ENCODE measurements around the gene SRSF8. TPM values are rescaled to one million over a fixed set of nuclear protein-coding genes. Genes with fewer than 3 reads are reported as not detected.

SRSF8 gene
- total and polyA plus RNA-seq, 2 donors from 2014 or later, result 45.6 to 64.2 TPM

DNA sequence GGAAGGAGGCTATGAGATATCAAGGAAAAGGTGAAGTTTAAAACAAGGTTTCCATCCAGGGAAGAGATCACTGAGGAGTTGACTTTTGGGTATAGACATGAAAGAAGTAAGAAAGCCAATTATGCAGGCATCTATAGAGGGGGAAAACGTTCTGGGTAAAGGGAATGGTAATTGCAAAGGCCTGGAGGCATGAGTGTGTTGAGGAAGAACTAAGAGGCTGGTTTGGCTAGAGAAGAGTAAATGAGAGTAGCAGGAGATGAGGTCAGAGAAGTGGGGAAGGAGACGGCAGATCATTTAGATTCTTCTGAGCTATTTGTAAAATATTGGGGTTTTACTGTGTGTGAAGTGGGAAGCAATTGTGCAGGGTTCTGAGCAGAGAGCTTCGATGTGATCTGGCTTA is 30.5 kb downstream of the SRSF8 start:
- Histone ChIP-seq H3K36me3 (ENCODE audit: control insufficient read depth in 2 of 3, insufficient read depth in 3 of 3, low read length in 3 of 3) (no peaks in the 10 kb centered on the region), H3K4me1 (ENCODE audit: control insufficient read depth in 2 of 3, insufficient read depth in 2 of 3, low read depth in 1 of 3, low read length in 3 of 3) (peaks cover 0 to 12% (median 5%) of the 10 kb centered on the region in 3 donors), H3K9ac (ENCODE audit: low read length in 3 of 3) (no peak overlapping the region), H3K27ac (ENCODE audit: low read depth in 2 of 2, low read length in 2 of 2) (no peak overlapping the region), H3K4me3 (ENCODE audit: low read length in 3 of 3) (no peak overlapping the region), H3K27me3 (ENCODE audit: control insufficient read depth, insufficient read depth, low read length) (no peaks in the 10 kb centered on the region), H3K9me3 (ENCODE audit: control insufficient read depth in 2 of 3, insufficient read depth in 1 of 3, low read length in 3 of 3) (no peaks in the 10 kb centered on the region)
- TF ChIP-seq, protein P1, sequence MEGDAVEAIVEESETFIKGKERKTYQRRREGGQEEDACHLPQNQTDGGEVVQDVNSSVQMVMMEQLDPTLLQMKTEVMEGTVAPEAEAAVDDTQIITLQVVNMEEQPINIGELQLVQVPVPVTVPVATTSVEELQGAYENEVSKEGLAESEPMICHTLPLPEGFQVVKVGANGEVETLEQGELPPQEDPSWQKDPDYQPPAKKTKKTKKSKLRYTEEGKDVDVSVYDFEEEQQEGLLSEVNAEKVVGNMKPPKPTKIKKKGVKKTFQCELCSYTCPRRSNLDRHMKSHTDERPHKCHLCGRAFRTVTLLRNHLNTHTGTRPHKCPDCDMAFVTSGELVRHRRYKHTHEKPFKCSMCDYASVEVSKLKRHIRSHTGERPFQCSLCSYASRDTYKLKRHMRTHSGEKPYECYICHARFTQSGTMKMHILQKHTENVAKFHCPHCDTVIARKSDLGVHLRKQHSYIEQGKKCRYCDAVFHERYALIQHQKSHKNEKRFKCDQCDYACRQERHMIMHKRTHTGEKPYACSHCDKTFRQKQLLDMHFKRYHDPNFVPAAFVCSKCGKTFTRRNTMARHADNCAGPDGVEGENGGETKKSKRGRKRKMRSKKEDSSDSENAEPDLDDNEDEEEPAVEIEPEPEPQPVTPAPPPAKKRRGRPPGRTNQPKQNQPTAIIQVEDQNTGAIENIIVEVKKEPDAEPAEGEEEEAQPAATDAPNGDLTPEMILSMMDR (IDR thresholded peaks at IDR 0.05; ENCODE audit: borderline replicate concordance, extremely low read depth, insufficient read depth), result no peak
- DNase-seq (no peak), FAIRE-seq (no peak)
- intact Hi-C loops (cut with DNase I), result no loop called here

DNA sequence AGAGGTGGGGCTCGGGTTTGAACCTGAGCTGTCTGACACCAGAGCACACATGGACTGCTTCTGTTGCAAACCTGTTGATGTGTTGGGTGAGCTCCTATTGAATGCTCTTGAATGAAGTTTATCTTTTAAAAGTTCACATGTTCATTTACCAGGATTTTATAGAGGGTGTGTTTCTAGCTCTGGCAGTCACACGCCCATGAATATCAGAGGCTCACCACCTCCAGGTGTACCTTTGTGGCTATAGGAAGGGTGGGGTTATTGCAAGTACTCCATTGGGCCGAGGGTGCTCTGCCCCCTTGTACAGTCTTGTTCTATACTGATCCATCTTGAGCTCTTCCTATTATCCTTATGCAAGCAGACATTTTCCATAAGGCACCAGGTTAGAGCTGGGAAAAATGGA is 32.1 kb downstream of the SRSF8 start:
- Histone ChIP-seq H3K27me3 (ENCODE audit: control insufficient read depth, insufficient read depth, low read length) (no peaks in the 10 kb centered on the region), H3K9ac (ENCODE audit: low read length in 3 of 3) (no peak overlapping the region), H3K27ac (ENCODE audit: low read depth in 2 of 2, low read length in 2 of 2) (no peak overlapping the region), H3K4me1 (ENCODE audit: control insufficient read depth in 2 of 3, insufficient read depth in 2 of 3, low read depth in 1 of 3, low read length in 3 of 3) (no peaks in the 10 kb centered on the region), H3K4me3 (ENCODE audit: low read length in 3 of 3) (no peak overlapping the region), H3K36me3 (ENCODE audit: control insufficient read depth in 2 of 3, insufficient read depth in 3 of 3, low read length in 3 of 3) (no peaks in the 10 kb centered on the region), H3K9me3 (ENCODE audit: control insufficient read depth in 2 of 3, insufficient read depth in 1 of 3, low read length in 3 of 3) (no peaks in the 10 kb centered on the region)
- DNase-seq (no peak), FAIRE-seq (no peak)
- TF ChIP-seq, protein P1 (IDR thresholded peaks at IDR 0.05; ENCODE audit: borderline replicate concordance, extremely low read depth, insufficient read depth), result no peak
- intact Hi-C loops (cut with DNase I), result no loop called here

DNA sequence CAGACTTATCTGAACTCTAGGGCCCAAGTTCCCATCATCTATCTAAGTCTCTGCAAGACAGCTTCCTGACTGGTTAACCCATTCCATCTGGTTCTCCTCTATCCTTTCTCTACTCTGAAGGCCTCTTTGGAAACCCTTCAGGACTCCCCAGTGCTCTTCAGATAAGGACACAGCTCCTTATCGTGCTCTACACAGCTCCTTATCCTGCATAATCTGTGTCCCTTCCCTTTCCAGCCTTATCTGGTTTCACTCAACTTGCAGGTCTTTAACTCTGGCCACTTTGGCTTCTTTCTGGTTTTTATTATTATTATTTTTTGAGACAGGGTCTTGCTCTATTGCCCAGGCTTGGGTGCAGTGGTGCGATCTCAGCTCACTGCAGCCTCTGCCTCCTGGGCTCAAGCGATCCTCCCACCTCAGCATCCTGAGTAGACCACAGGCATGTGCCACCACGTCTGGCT is 33.5 kb downstream of the SRSF8 start:
- TF ChIP-seq, protein P1 (IDR thresholded peaks at IDR 0.05; ENCODE audit: borderline replicate concordance, extremely low read depth, insufficient read depth), result no peak
- H3K4me3 ChIP-seq (ENCODE audit: low read length in 3 of 3), result no peak overlapping the region
- no peaks in the 10 kb centered on the region for H3K9me3 ChIP-seq (ENCODE audit: control insufficient read depth in 2 of 3, insufficient read depth in 1 of 3, low read length in 3 of 3)
- H3K4me1 ChIP-seq (ENCODE audit: control insufficient read depth in 2 of 3, insufficient read depth in 2 of 3, low read depth in 1 of 3, low read length in 3 of 3), result no peaks in the 10 kb centered on the region
- no peaks in the 10 kb centered on the region for H3K36me3 ChIP-seq (ENCODE audit: control insufficient read depth in 2 of 3, insufficient read depth in 3 of 3, low read length in 3 of 3)
- H3K27me3 ChIP-seq (ENCODE audit: control insufficient read depth, insufficient read depth, low read length), result no peaks in the 10 kb centered on the region
- no peak overlapping the region for H3K9ac ChIP-seq (ENCODE audit: low read length in 3 of 3)
- FAIRE-seq (no peak), DNase-seq (no peak)
- intact Hi-C loops (cut with DNase I), result no loop called here
- no peak overlapping the region for H3K27ac ChIP-seq (ENCODE audit: low read depth in 2 of 2, low read length in 2 of 2)

DNA sequence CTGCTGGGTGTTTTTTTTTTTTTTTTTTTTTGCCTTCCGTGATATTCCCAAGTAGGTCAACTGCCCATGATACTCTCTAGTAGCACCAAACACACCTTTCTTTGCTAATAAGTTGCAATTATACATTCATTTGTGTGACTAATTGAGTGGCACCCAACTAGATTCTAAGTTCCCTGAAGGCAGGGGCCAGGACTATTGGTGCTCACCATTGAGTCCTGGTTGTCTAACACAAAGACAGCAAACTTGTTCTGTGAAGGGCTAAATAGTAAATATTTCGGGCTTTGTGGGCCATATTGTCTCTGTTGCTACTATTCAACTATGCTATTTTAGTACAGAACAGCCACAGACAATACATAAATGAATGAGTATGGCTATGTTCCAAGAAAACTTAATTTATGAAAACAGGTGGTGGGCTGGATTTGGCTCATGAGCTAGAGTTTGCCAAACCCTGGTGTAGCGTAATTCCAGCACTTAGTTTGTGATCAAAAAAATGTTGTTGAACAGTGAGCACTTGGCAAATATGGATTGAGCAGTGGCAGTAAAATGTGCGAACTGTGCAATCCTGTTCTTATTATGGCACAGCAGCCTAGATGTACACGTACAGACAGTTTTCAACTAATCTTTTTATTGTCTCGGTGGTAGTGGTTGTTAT is 34.3 kb downstream of the SRSF8 start:
- TF ChIP-seq, protein P1 (IDR thresholded peaks at IDR 0.05; ENCODE audit: borderline replicate concordance, extremely low read depth, insufficient read depth), result no peak
- Histone ChIP-seq H3K27me3 (ENCODE audit: control insufficient read depth, insufficient read depth, low read length) (no peaks in the 10 kb centered on the region), H3K36me3 (ENCODE audit: control insufficient read depth in 2 of 3, insufficient read depth in 3 of 3, low read length in 3 of 3) (no peaks in the 10 kb centered on the region), H3K27ac (ENCODE audit: low read depth in 2 of 2, low read length in 2 of 2) (no peak overlapping the region), H3K9ac (ENCODE audit: low read length in 3 of 3) (no peak overlapping the region), H3K4me1 (ENCODE audit: control insufficient read depth in 2 of 3, insufficient read depth in 2 of 3, low read depth in 1 of 3, low read length in 3 of 3) (no peaks in the 10 kb centered on the region), H3K4me3 (ENCODE audit: low read length in 3 of 3) (no peak overlapping the region), H3K9me3 (ENCODE audit: control insufficient read depth in 2 of 3, insufficient read depth in 1 of 3, low read length in 3 of 3) (no peaks in the 10 kb centered on the region)
- no peak for FAIRE-seq
- no peak for DNase-seq
- intact Hi-C loops (cut with DNase I), result no loop called here

Data from kidney (tissue), 14 donors.